GM23248 (cell line): ENCODE measurements around the gene FAM241A. TPM values are rescaled to one million over a fixed set of nuclear protein-coding genes. Genes with fewer than 3 reads are reported as not detected.

Experiments
- DNase-seq: peaks from one replicate; pipeline ENCODE4 v3.0.0-alpha.2; 2015
- H2AFZ ChIP-seq: fragments of 200-600 bp; sonication (generic); 2 replicates; pipeline ENCODE4 v1.6.1; 2016; ENCODE audit warnings: antibody characterized with exemption
- H3F3A ChIP-seq: fragments of 200-600 bp; sonication (generic); 2 replicates; pipeline ENCODE4 v1.6.1; 2016; ENCODE audit warnings: mild to moderate bottlenecking, antibody characterized with exemption, mixed run types; ENCODE audit not compliant: insufficient read depth
- H3K27ac ChIP-seq: fragments of 200-600 bp; sonication (generic); 2 replicates; pipeline ENCODE4 v1.5.1; 2016; ENCODE audit warnings: mild to moderate bottlenecking
- H3K27me3 ChIP-seq: fragments of 200-600 bp; sonication (generic); replicated peaks from 2 replicates; pipeline ENCODE4 v1.6.1; 2016; ENCODE audit warnings: mild to moderate bottlenecking; ENCODE audit not compliant: insufficient read depth
- H3K36me3 ChIP-seq: fragments of 200-600 bp; sonication (generic); 2 replicates; pipeline ENCODE4 v1.6.1; 2016; ENCODE audit warnings: low read depth, mild to moderate bottlenecking
- H3K4me1 ChIP-seq: fragments of 200-600 bp; sonication (generic); 2 replicates; pipeline ENCODE4 v1.6.1; 2016; ENCODE audit warnings: mild to moderate bottlenecking; ENCODE audit not compliant: insufficient read depth
- H3K4me2 ChIP-seq: fragments of 200-600 bp; sonication (generic); one replicate; pipeline ENCODE4 v1.6.1; 2016; ENCODE audit warnings: mild to moderate bottlenecking; ENCODE audit not compliant: unreplicated experiment
- H3K4me3 ChIP-seq: fragments of 200-600 bp; sonication (generic); 2 replicates; pipeline ENCODE4 v1.5.1; 2016; ENCODE audit warnings: mild to moderate bottlenecking
- H3K79me2 ChIP-seq: fragments of 200-600 bp; sonication (generic); 2 replicates; pipeline ENCODE4 v1.6.1; 2016; ENCODE audit warnings: mild to moderate bottlenecking; ENCODE audit not compliant: insufficient read depth
- H3K9ac ChIP-seq: fragments of 200-600 bp; sonication (generic); 2 replicates; pipeline ENCODE4 v1.6.1; 2016; ENCODE audit warnings: mild to moderate bottlenecking
- H3K9me2 ChIP-seq: fragments of 200-600 bp; sonication (generic); 2 replicates; pipeline ENCODE4 v1.6.1; 2016; ENCODE audit warnings: mixed run types, mild to moderate bottlenecking, moderate library complexity; ENCODE audit not compliant: insufficient read depth
- H3K9me3 ChIP-seq: fragments of 200-600 bp; sonication (generic); one replicate; pipeline ENCODE4 v1.6.1; 2017; ENCODE audit warnings: low read depth
- H4K20me1 ChIP-seq: fragments of 200-600 bp; sonication (generic); 2 replicates; pipeline ENCODE4 v1.6.0; 2016; ENCODE audit not compliant: insufficient read depth
- EZH2 ChIP-seq: fragments of 200-600 bp; sonication (generic); IDR thresholded peaks from 2 replicates; pipeline ENCODE4 v1.6.1; 2018; ENCODE audit warnings: antibody characterized with exemption, mild to moderate bottlenecking; ENCODE audit not compliant: insufficient read depth, poor library complexity, severe bottlenecking
- EZH2phosphoT487 ChIP-seq: fragments of 200-600 bp; sonication (generic); IDR thresholded peaks from 2 replicates; pipeline ENCODE4 v1.6.1; 2018; ENCODE audit warnings: antibody characterized with exemption, moderate library complexity, mild to moderate bottlenecking, low read depth; ENCODE audit not compliant: insufficient read depth
- WGBS, 2 experiments: methylation state at CpG; one replicate each; pipeline ENCODE4 v1.1.6; 2015 to 2017; ENCODE audit warnings: low lambda C conversion rate in 2 of 2, low coverage in 1 of 2; ENCODE audit errors: missing lambda C conversion rate in 2 of 2; 5-methylcytosine and 5-hydroxymethylcytosine counted together
- in situ Hi-C: fragments of 300-500 bp; cut with MboI; formaldehyde crosslinking; loops from 2 replicates; pipeline ENCODE4 v1.15.0; 2020
- polyA plus RNA-seq: library from polyadenylated mRNA; unstranded; fragments of >200 nt; fragmentation: Nextera tagmentation; extraction: Ambion mirVana; gene quantifications from 2 replicates; pipeline ENCODE4 v1.2.1, GENCODE V29; 2016
- total RNA-seq: library from RNA; depleted of rRNA; stranded (reverse); fragments of >200 nt; shearing (Covaris generic); gene quantifications from 2 replicates; pipeline ENCODE4 v1.2.3, GENCODE V29; 2014

Gene FAM241A
- total and polyA plus RNA-seq, 2 experiments from 2014 or later, result 5.2 to 6.2 TPM

GRCh38 chr4:112181358-112182000 is 36.2 kb downstream of the FAM241A start:
- DNase-seq, result no peak
- in situ Hi-C loops, result no loop called here
- no peak for TF ChIP-seq EZH2phosphoT487
- no peak for TF ChIP-seq EZH2

DNA sequence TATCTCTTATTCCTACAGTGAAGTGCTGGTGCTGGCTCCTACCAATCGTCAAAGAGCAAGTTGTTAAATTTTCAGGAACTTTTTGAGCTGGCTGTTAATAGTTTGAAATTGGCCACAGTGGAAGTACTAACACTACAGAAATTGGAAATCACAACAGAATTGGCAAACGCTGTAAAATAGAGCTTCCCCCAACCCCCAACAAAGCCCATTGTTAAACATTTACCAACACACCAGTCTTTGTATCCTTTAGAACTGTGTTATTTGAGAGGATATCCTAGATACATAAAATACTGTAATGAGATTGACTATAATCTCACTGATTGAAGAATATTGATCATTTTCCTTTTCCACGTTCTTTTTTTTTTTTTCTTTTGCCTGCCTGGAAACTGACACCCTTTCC is 37.4 kb downstream of the FAM241A start:
- Histone ChIP-seq H3K9me3 (no peaks in the 10 kb centered on the region), H4K20me1 (no peaks in the 10 kb centered on the region), H2AFZ (no peak overlapping the region), H3K9ac (no peak overlapping the region), H3K4me2 (no peak overlapping the region), H3K36me3 (no peaks in the 10 kb centered on the region), H3K4me3 (no peak overlapping the region), H3F3A (no peaks in the 10 kb centered on the region), H3K9me2 (no peaks in the 10 kb centered on the region), H3K27me3 (no peaks in the 10 kb centered on the region), H3K27ac (no peak overlapping the region), H3K79me2 (no peaks in the 10 kb centered on the region), H3K4me1 (peaks cover 7% of the 10 kb centered on the region)
- in situ Hi-C loops, result no loop called here
- no peak for TF ChIP-seq EZH2
- no peak for TF ChIP-seq EZH2phosphoT487
- no peak for DNase-seq
- WGBS, 2 experiments, result 94 to 96% methylated on average over 3 of the region's 3 CpGs

More at GRCh38 chr4:112181358-112182000, 36.2 kb downstream of the FAM241A start:
- Histone ChIP-seq H3K27me3 (no peaks in the 10 kb centered on the region), H3K4me2 (no peak overlapping the region), H3K4me3 (no peak overlapping the region), H3K79me2 (no peaks in the 10 kb centered on the region), H3K9me3 (no peaks in the 10 kb centered on the region), H3K4me1 (peaks cover 7% of the 10 kb centered on the region), H3K27ac (no peak overlapping the region), H3F3A (no peaks in the 10 kb centered on the region), H4K20me1 (no peaks in the 10 kb centered on the region), H2AFZ (no peak overlapping the region), H3K36me3 (no peaks in the 10 kb centered on the region), H3K9me2 (no peaks in the 10 kb centered on the region), H3K9ac (no peak overlapping the region)
- WGBS, 2 experiments, result 92 to 99% methylated on average over 3 of the region's 3 CpGs

DNA sequence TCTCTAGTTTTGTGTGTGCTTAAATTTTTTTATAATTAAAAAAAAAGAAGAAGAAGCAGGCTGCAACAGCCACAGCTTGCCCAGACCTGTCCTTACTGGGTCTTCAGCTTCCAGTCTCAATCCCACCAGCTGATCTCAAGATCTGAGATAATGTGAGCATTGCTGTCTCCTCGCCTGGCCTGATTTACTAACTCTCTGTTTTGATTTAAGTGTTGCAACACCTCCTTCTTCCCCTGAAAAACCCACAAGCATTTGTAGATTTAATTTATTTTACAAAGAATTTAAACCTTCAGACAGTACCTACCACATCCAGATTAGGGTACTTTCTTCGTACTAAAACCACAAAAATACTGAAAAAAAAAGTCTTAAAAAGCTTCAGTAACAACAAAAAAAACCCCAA is 38.0 kb downstream of the FAM241A start:
- no peaks in the 10 kb centered on the region; the same call in 1 of the 2 replicates for H3K36me3 ChIP-seq
- WGBS, 2 experiments, result 67 to 72% methylated on average over 2 of the region's 2 CpGs
- no peak overlapping the region for H3K4me3 ChIP-seq
- H3K27ac ChIP-seq, result no peak overlapping the region
- DNase-seq, result peak; percentile 19
- no peaks in the 10 kb centered on the region for H3K9me3 ChIP-seq
- no peak overlapping the region for H3K4me2 ChIP-seq
- no peak overlapping the region for H3K9ac ChIP-seq
- H4K20me1 ChIP-seq, result no peaks in the 10 kb centered on the region
- H3K79me2 ChIP-seq, result no peaks in the 10 kb centered on the region
- H3K9me2 ChIP-seq, result no peaks in the 10 kb centered on the region
- TF ChIP-seq EZH2 (no peak), EZH2phosphoT487 (no peak)
- no peaks in the 10 kb centered on the region for H3K27me3 ChIP-seq
- H3F3A ChIP-seq, result no peaks in the 10 kb centered on the region
- H2AFZ ChIP-seq, result no peak overlapping the region
- peaks cover 7% of the 10 kb centered on the region for H3K4me1 ChIP-seq
- in situ Hi-C loops, result no loop called here

DNA sequence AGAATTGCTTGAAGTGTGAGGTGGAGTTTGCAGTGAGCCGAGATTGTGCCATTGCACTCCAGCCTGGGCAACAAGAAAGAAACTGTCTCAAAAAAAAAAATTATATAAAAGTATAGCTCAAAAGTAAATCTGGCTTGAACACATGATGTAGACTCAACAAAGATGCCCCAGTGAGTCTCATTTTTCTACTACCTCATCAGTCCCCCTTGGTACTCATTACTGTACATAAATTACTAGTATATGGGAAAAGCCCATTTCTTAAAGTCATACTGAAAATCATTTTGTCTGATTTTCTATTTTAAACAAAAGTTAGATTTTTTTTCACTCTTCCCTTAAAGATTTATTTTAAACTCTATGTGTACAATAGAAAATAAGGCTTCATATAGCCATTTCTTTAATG is 39.2 kb downstream of the FAM241A start:
- H3K9me3 ChIP-seq, result no peaks in the 10 kb centered on the region
- no peak for DNase-seq
- no peak overlapping the region for H3K9ac ChIP-seq
- peaks cover 7% of the 10 kb centered on the region for H3K4me1 ChIP-seq
- TF ChIP-seq EZH2phosphoT487 (no peak), EZH2 (no peak)
- no peaks in the 10 kb centered on the region for H3K9me2 ChIP-seq
- no peaks in the 10 kb centered on the region for H3K27me3 ChIP-seq
- H3K4me2 ChIP-seq, result no peak overlapping the region
- H3K36me3 ChIP-seq, result no peaks in the 10 kb centered on the region; the same call in 1 of the 2 replicates
- H3K4me3 ChIP-seq, result no peak overlapping the region
- H3K79me2 ChIP-seq, result no peaks in the 10 kb centered on the region
- in situ Hi-C loops, result no loop called here
- 93 to 95% methylated on average over 1 of the region's 1 CpG for WGBS, 2 experiments
- no peak overlapping the region for H2AFZ ChIP-seq
- no peaks in the 10 kb centered on the region for H3F3A ChIP-seq
- no peak overlapping the region for H3K27ac ChIP-seq
- H4K20me1 ChIP-seq, result no peaks in the 10 kb centered on the region
